ENCODE results near the gene C19orf44.
"Not testable (repeated sequence)": the region's sequence is repeated elsewhere in the genome, so short reads cannot be mapped to it uniquely, and the experiment has no call there.

C19orf44 gene

DNA sequence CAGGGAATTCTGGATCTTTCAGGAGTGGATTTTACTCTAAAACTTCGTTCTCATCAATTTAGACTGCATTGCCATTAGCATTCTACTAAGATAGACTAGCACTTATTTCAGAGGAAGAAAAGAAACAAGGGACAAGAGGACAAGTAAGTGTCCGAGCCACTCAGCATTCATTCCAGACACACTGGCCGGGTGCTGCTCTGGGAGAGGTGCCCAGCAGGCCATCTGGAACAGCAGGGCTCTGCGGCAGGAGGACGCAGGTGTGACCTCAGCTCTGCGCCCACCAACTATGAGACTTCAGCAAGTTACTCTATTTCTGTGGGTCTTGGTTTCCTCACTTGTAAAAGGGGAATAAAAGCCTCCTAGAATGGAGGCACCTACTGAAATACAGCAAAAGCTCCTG is 28.6 kb upstream of the C19orf44 start:
- no peak for DNase-seq (ENCODE audit: low read depth in 2 of 2)

DNA sequence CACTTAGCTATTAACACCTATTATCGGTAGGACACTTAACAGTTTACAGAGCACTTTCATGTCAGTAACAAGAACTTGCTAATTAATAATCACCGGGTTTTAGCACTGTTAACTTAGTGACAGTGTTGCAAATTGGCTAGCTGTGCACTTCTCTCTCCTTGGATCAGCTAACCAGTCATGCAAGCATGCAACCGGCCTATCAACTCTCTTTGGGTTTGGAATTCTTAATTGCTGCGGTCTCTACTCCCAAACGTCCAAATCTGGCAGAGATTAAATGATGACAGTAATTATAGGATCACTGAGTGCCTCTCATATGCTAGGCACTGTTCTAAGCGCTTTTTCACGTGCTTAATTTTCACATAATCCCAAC is 25.7 kb upstream of the C19orf44 start:
- DNase-seq (ENCODE audit: low read depth in 2 of 2): no peak

DNA sequence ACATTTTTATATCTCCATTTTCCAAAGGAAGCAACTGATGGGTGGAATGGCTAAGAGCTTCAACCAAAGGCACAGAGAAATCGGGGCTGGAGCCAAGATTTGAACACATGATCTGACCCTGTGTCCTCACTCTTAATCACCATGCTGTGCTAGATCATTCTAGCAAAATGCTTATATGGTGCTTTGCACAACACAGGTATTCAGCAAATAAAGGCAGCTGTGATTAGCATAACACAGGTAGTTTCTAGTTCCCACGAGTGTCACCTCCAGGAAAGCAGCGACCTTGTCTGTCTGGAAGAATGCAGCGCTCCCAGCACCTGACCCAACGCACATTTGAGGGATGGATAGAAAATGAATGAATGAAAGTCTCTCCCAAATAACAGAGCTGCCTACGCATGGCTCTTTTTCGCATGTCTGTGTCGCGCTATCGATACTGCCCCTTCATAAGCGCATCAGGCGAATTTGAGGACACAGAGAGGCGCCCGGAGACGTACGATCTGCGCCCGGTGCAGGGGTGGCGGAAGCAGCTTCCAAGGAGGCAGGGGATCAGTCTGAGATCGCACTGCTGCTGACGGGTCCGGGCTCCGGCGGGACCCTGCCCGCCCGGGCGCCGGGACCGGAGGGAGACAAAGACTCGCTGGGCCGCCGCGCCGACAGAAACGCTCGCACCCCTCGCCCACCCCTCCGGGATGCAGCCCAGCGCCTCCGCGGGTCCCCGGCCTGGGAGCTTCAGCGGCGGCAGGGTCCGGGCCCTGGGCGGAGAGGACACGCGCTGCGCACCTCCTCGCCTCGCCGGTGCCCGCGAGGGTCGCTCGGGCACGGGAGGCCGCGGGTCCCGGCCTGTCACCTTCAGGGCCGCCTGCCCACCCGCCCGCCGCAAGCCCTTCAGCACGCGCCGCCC is 25.0 kb upstream of the C19orf44 start:
- DNase-seq (ENCODE audit: low read depth in 2 of 2): no peak

DNA sequence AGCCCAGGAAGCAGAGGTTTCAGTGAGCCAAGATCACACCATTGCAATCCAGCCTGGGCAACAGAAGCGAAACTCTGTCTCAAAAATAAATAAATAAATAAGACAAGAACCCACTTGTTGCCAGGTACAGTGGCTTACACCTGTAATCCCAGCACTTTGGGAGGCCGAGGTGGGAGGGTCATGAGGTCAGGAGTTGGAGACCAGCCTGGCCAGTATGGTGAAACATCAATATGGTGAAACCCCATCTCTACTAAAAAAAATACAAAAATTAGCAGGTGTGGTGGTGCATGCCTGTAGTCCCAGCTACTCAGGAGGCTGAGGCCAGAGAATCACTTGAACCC is 23.7 kb upstream of the C19orf44 start:
- not testable (repeated sequence) for DNase-seq (ENCODE audit: low read depth in 2 of 2)

DNA sequence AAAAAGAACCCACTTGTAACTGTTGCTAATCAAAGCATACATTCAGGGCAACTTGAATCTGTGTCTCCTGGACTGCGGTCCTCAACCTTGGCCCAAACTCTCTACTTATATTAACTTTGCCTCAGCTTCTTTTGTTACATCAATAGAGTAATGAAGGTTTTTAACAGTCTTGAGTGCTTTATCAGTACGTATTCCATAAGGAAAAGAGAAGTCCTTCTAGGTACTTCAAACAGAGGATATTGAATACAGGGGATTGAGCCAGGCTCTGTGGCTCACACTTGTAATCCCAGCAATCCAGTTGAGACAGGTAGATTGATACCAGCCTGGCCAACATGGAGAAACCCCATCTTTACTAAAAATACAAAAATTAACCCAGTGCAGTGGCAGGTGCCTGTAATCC is 23.2 kb upstream of the C19orf44 start:
- no peak for DNase-seq (ENCODE audit: low read depth in 2 of 2)

DNA sequence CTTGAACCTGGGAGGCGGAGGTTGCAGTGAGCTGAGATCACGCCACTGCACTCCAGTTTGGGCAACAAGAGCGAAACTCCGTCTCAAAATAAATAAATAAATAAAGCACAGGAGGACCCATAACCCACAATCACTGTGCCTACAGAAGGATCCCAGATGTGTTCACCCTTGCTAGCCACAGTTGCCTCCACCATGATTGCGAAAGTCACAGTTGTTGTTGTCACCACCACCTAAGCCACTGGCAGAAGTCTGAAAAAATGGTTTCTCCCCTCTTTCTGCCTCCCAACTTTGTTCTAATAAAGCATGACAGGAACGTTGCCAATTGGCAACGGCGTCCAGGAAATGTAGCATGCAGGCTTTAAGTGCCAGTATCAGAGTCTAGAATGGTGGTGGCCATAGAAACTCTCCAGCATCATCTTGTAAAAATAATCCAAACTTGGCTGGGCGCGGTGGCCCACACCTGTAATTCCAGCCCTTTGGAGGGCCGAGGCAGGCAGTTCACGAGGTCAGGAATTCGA is 22.3 kb upstream of the C19orf44 start:
- DNase-seq (ENCODE audit: low read depth in 2 of 2): no peak

DNA sequence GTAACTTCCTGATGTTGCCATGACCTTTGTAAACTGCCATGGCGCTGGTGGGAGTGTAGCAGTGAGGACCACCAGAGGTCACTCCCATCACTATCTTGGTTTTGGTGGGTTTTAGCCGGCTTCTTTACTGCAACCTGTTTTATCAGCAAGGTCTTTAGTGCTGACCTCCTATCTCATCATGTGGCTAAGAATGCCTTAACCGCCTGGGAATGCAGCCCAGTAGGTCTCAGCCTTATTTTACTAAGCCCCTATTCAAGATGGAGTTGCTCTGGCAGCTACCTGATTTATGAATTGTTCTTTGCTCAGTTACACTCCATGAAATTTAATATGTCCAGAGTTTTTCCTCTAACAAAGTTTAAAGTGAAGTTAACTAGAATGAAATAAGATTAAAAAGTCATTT is 19.8 kb upstream of the C19orf44 start:
- no peak for DNase-seq (ENCODE audit: low read depth in 2 of 2)

DNA sequence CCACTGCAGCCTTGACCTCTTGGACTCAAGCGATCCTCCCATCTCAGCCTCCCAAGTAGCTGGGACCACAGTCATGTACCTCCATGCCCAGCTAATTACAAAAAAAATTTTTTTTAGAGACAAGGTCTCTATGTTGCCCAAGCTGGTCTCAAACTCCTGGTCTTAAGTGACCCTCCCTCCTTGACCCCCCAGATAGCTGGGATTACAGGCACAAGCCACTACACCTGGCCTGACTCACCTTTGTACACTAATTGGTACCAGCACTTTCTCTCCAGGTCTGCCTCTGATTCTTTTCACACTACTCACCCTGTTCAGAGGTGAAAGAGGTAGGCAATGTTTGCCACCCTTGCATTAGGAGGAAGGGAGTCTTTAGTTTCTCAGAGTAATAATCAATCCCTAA is 18.9 kb upstream of the C19orf44 start:
- no peak for DNase-seq (ENCODE audit: low read depth in 2 of 2)

DNA sequence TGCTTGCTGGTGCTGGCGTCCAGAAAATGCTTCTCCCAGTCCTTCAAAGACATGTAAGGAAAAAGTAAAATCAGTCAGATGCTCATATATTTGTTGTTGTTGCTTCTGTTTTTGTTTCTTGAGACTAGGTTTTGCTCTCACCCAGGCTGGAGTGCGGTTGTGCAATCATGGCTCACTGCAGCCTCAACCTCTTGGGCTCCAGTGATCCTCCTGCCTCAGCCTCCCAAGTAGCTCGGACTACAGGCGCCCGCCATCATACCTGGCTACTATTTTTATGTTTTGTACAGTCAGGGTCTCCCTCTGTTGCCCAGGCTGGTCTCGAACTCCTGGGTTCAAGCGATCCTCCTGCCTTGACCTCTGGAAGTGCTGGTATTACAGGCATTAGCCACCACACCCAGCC is 13.4 kb upstream of the C19orf44 start:
- DNase-seq (ENCODE audit: low read depth in 2 of 2): no peak

DNA sequence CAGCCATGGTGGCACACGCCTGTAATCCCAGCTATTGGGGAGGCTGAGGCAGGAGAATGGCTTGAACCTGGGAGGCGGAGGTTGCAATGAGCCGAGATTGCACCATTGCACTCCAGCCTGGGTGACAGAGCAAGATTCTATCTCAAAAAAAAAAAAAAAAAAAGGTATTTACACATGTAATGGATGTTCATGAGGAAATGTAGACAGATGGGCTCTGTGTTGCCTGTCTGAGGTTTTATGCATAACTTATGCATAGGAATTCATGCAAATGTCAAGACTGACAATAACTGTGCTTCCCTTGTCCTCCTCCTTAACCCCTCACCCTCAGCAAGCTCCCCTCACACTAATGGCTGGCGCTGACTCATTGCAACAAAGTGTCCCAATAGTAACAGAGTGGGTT is 9.7 kb upstream of the C19orf44 start:
- not testable (repeated sequence) for DNase-seq (ENCODE audit: low read depth in 2 of 2)

DNA sequence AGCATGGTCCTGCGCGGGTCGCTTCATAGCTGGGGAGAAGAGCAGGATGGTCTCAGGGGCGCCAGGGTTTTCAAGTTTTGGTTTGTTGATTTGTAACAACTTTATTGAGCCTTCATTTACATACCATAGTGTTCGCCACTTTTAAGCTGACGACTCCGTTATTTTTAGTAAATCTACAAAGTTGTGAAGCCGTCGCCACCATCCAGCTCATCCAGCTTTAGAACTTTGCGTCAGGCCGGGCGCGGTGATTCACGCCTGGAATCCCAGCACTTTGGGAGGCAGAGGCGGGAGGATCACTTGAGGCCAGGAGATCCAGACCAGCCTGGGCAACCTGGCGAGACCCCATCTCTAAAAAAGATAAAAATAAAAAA is 404 bp downstream of the C19orf44 start:
- no peak for DNase-seq (ENCODE audit: low read depth in 2 of 2)

DNA sequence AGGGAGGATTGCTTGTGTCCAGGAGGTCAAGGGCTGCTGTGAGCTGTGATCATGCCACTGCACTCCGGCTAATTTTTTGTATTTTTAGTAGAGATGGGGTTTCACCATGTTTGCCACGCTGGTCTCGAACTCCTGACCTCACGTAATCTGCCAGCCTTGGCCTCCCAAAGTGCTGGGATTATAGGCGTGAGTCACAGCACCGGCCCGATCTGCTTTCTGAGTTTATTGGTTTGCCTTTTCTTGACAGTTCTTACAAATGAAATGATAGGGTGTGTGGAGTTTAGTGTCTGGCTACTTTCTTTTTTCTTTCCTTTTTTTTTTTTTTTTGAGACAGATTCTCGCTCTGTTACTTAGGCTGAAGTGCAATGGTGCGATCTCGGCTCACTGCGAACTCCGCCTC is 848 bp downstream of the C19orf44 start:
- no peak for DNase-seq (ENCODE audit: low read depth in 2 of 2)

DNA sequence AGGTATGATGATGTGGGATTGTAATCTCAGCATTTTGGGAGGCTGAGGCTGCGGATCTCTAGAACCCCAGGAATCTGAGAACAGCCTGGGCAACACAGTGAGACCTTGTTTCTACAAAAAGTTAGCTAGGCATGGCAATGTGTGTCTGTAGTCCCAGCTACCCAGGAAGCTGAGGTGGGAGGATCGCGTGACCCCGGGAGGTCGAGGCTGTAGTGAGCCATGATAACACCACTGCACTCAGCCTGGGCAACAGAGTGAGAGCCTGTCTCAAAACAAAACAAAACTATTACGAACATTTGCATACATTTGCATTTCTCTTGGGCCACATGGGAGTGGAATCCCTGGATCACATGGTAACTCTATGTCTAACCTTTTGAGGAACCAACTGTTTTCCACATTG is 1.6 kb downstream of the C19orf44 start:
- DNase-seq (ENCODE audit: low read depth in 2 of 2): no peak

DNA sequence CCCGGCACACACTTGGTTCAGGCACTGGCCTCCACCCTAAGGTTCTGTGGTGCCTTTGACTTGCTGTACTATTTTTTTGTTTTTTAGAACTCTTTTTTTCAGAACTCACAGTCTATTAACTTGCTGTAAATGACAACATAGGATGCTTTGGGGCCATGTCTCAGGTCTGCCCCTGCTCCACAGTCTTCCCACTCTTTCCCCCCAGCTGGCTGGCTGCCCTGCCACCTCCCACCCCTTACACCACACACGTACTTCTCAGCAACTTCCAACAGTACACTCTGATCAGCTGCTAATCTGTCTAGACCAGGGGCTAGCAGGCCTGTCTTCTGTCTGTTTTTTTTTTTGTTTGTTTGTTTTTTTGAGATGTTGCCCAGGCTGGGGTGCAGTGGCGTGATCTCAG is 8.1 kb downstream of the C19orf44 start:
- no peak for DNase-seq (ENCODE audit: low read depth in 2 of 2)

DNA sequence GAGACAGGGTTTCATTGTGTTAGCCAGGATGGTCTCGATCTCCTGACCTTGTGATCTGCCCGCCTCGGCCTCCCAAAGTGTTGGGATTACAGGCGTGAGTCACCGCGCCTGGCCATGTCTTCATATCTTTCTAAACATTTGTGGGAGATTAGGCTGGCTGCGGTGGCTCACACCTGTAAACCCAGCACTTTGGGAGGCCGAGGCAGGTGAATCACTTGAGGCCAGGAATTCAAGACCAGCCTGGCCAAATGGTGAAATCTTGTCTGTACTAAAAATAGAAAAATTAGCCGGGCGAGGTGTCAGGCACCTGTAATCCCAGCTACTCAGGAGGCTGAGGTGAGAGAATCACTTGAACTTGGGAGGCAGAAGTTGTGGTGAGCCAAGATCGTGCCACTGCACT is 10.0 kb downstream of the C19orf44 start:
- DNase-seq (ENCODE audit: low read depth in 2 of 2): not testable (repeated sequence)

DNA sequence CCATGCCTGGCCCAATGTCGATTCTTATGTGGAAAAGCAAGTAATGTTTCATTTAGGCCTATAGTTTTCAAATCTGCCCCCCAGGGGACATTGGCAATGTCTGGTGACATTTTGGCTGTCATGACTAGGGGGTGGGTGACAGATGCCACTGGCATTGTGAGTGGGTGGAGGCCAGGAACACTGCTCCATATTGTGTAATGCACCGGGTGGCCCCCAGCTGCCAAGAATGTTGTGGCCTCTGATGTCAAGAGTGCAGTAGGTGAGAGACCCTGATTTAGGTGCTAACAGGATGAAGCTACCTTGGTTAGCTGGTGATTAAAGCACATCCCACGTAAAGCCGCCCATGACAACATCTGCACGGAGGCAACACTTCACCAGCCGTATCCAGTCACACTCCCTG is 10.8 kb downstream of the C19orf44 start:
- no peak for DNase-seq (ENCODE audit: low read depth in 2 of 2)

DNA sequence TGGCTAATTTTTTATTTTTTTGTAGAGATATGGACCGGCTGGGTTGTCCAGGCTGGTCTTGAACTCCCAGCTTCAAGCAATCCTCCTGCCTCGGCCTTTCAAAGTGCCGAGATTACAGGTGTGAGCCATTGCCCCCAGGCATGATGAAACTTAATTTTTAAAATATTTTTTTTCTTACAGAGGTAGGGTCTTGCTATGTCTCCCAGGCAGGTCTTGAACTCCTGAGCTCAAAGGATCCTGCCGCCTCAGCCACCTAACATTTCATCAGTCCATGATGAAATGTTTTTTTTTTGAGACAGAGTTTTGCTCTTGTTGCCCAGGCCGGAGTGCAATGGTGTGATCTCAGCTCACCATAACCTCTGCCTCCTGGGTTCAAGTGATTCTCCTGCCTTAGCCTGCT is 12.4 kb downstream of the C19orf44 start:
- no peak for DNase-seq (ENCODE audit: low read depth in 2 of 2)

DNA sequence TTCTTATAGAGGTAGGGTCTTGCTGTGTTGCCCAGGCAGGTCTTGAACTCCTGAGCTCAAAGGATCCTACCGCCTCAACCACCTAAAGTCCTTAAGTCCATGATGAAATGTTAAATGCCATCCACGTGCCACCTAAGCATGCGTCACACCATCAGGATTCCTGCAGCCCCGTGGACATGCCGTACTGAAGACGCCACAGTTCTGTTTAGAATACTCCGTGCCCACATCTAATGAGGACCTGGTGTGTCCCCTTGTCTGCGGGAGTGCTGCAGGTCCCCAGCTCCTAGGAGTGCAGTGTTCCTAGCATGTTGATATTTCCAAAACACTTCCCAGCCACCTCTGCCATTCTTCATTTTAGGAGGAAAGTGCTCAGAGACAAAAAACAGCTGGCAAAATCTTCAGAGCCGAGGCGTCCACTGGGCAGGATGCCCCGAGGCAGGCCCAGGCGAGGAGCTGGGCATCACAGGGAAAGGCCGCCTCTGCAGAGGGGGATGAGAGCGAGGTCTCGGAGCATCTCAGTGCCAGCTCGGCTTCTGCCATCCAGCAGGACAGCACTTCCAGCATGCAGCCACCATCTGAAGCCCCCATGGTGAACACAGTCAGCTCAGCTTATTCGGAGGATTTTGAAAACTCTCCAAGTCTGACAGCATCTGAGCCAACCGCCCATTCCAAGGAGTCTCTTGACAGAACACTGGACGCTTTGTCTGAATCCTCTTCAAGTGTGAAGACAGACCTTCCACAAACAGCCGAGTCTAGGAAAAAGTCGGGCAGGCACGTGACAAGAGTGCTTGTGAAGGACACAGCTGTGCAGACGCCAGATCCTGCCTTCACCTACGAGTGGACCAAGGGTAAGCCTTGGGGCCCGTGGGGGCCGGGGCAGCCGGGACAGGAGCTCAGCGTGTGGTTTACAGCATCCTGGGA is 13.2 kb downstream of the C19orf44 start:
- no peak for DNase-seq (ENCODE audit: low read depth in 2 of 2)

DNA sequence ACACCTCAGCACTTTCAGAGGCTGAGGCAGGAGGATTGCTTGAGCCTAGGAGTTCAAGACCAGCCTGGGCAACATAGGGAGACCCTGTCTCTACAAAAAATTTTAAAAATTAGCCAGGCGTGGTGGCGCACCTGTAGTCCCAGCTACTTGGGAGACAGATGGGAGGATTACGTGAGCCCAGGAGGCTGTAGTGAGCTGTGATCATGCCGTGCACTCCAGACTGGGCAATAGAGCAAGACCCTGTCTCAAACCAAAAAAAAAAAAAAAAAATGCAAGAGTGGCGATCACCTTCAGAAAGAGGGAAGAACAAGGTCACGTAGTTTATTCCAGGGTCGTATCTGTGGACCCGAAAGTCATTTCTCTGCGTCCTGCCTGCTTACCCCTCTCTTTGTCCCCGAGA is 16.4 kb downstream of the C19orf44 start:
- DNase-seq (ENCODE audit: low read depth in 2 of 2): not testable (repeated sequence)

DNA sequence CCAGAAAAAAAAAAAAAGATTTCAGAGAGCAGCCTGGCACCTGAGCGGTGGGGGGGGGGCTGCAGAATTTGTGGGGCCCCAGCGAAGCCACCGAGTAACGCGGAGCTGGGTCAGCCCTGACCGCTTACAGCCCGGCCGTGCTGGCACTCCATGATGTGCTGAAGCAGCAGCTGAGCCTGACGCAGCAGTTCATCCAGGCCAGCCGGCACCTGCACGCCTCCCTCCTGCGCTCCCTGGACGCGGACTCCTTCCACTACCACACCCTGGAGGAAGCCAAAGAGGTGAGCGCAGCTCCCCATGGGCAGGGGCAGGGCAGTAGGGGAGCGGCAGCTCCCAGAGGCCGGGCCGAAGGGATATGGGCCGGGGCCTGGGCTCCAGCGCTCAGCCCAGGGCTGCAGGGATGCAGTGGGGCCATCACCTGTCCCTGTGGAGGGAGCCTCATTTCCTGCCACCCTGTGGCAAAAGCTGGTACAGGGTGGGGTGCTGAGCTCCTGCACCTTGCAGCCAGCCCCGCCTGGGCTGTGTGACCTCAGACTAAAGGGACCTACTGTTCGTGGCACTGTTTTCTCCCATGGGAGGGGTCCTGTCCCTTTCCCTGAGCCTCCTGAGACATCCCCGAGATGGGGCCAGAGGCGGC is 18.3 kb downstream of the C19orf44 start:
- no peak for DNase-seq (ENCODE audit: low read depth in 2 of 2)

DNA sequence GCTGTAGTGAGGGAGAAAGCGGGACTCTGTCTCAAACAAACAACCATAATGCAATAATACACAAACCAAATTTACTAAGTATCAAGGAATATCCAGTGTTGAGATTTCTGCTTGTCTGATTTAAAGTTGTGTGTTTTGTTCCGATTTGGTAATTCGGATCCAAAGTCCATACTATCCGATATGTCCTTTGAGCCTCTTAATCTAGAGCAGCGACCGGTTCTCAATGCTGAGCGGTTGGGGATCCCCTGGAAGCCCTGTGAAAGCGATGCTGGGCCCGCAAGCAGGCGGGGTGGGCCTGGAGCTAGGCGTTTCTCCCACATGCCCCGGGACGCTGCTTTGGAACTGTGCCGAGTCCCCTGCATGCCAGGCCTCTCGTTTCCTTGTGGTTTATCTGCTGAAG is 20.2 kb downstream of the C19orf44 start:
- no peak for DNase-seq (ENCODE audit: low read depth in 2 of 2)

DNA sequence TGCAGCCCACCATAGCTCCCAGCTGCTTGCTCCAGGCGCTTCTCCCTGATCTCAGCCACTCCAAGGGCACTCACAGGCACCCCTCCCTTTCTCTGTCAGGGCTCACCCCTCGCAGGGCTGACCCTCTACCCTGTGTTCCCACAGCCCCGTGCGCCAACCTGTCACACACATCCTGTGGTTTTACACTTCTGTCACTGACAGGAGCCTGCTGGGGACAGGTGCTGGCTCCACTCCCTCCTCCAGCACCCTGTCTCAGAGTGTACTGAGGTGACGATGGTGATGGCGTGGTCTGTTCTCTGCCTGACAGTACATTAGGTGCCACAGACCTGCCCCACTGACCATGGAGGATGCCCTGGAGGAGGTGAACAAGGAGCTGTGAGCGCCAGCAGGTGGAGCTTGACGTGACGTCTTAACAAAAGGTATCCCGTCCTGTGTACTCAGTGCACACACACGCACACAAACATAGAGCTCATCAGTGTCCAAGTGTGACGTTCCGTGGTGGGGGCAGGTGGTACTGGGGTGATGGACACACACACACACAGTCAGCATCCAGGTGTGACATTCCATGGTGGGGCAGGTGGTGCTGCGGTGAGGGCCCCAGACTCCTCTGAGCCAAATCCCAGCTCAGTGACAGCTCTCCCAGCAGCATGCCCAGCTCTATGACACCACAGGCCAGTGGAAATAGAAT is 20.9 kb downstream of the C19orf44 start:
- no peak for DNase-seq (ENCODE audit: low read depth in 2 of 2)
